HepG2 (cell line): ENCODE results near the gene CSK.

ENCODE experiments used
- ATF4 ChIP-seq, 2 experiments: fragments of 450-650 bp in 1 of 2; sonication (generic) in 1 of 2; formaldehyde crosslinking; IDR thresholded peaks; 2 replicates each; pipeline versions ENCODE4 v1.5.0 to v1.8.0; 2020 to 2022; ENCODE audit warnings: mild to moderate bottlenecking in 1 of 2, missing genetic modification reagents in 1 of 2
- GABPB1 ChIP-seq: IDR thresholded peaks from 2 replicates; pipeline ENCODE4 v1.6.1; 2016; ENCODE audit warnings: mild to moderate bottlenecking, missing genetic modification reagents, moderate library complexity, missing compliant biosample characterization
- ZNF3 ChIP-seq: IDR thresholded peaks from 2 replicates; pipeline ENCODE4 v1.7.0; 2017; ENCODE audit warnings: inconsistent platforms
- ZNF768 ChIP-seq: sonication (generic); formaldehyde crosslinking; IDR thresholded peaks from 2 replicates; pipeline ENCODE4 v1.4.0; 2020; ENCODE audit warnings: missing genetic modification reagents
- TF ChIP-seq, protein P1 (sequence below): sonication (generic); formaldehyde crosslinking; IDR thresholded peaks from 2 replicates; pipeline ENCODE4 v1.5.0; 2020; ENCODE audit warnings: mild to moderate bottlenecking, missing genetic modification reagents, moderate library complexity

DNA sequence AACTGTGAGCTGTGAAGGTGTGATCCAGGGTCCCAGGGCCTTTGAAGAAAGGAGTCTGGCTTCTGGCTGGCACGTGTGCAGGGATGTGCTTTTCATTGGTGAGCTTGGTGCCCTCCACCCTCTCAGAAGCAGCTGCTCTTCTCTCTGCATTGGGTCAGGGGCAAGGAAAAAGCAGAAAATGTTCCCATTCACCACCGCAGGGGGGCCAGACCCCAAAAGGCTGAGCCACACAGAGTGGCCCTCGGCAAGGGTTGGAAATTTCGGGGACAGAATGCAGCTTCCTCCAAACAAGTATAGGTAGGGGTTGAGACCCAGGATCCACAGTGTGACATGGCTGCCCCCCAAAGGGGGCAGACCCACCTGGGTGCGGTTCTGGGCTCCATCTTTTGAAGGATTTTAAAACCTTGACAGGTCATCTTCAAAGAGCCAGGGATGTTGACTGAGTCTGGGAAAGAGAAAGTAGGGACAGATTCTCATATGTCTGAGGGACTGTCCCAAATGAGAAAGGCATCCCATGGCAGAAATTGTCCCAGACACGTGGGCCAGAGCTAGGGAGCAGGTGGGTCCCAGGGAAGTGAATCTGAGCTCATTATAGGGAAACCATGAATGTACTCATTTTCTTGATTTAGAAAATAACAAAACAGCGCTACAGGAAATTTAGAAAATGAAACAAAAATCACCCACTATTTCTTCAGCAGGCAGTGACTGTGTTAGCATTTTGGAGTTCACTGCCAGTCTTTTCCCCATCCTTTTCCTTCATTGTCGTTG lies 2.7 kb downstream of the CSK start:
- TF ChIP-seq ZNF768 (no peak), ZNF3 (CRISPR knock-in tag) (no peak), GABPB1 (CRISPR knock-in tag) (no peak), ATF4 (CRISPR knock-in tag; IDR thresholded peaks at IDR 0.05) (no peak)
- TF ChIP-seq, protein P1, sequence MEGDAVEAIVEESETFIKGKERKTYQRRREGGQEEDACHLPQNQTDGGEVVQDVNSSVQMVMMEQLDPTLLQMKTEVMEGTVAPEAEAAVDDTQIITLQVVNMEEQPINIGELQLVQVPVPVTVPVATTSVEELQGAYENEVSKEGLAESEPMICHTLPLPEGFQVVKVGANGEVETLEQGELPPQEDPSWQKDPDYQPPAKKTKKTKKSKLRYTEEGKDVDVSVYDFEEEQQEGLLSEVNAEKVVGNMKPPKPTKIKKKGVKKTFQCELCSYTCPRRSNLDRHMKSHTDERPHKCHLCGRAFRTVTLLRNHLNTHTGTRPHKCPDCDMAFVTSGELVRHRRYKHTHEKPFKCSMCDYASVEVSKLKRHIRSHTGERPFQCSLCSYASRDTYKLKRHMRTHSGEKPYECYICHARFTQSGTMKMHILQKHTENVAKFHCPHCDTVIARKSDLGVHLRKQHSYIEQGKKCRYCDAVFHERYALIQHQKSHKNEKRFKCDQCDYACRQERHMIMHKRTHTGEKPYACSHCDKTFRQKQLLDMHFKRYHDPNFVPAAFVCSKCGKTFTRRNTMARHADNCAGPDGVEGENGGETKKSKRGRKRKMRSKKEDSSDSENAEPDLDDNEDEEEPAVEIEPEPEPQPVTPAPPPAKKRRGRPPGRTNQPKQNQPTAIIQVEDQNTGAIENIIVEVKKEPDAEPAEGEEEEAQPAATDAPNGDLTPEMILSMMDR (CRISPR knock-in tag): no peak
